ENCODE data around the gene CPED1.

CPED1 gene

GRCh38 chr7:121272676-121273075 lies 284.2 kb downstream of the CPED1 start:
- no peak overlapping the region for H3K4me3 ChIP-seq
- no peak for DNase-seq (ENCODE audit: low read depth, low spot score)
- H3K36me3 ChIP-seq (ENCODE audit: insufficient read depth, low read length) = no peaks in the 10 kb centered on the region
- no peak for TF ChIP-seq POLR2AphosphoS5 (IDR thresholded peaks at IDR 0.05; ENCODE audit: borderline replicate concordance, low read depth, low read length)
- no peak for TF ChIP-seq FOXP2 (optimal IDR thresholded peaks at IDR 0.05; ENCODE audit: control extremely low read depth, extremely low read length, insufficient read depth)
- no peak for TF ChIP-seq EZH2 (IDR thresholded peaks at IDR 0.05)
- H3K27ac ChIP-seq = no peak overlapping the region
- no peak overlapping the region for H3K9ac ChIP-seq (ENCODE audit: insufficient read length)
- H3K9me3 ChIP-seq (ENCODE audit: low read depth, low read length) = no peaks in the 10 kb centered on the region

DNA sequence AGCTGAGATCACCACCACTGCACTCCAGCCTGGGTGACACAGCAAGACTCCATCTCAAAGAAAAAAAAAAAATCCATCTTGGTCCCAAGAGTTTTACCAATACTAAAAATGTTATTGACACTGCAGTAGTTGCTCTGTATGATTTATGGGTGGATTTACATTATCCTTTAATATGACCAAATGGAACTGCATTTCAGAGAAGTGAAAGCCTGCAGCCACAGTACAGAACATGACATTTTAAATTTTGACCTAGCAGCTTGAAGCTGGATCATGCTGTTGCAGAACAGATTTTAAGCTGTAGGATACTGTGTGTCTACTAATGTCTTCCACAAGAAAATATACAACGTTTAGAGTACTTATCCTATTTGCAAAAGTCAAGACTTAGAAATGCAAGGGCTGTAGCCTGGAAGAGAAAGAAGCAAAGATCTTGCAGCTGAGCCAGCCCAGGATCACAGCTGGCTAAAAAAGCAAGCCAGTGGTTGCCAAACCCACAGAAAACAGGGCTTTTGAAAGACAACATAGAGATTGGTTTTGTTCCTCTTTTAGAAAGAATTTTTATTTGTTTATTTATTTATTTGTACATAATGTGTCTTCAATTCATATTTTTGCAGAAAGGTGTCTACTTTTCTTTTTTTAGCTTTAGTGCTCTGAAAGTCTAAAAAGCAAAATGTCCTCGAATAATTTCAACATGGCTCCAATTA lies 285.1 kb downstream of the CPED1 start:
- TF ChIP-seq EZH2 (IDR thresholded peaks at IDR 0.05) (no peak), FOXP2 (optimal IDR thresholded peaks at IDR 0.05; ENCODE audit: control extremely low read depth, extremely low read length, insufficient read depth) (no peak), POLR2AphosphoS5 (IDR thresholded peaks at IDR 0.05; ENCODE audit: borderline replicate concordance, low read depth, low read length) (no peak)
- no peaks in the 10 kb centered on the region for H3K36me3 ChIP-seq (ENCODE audit: insufficient read depth, low read length)
- DNase-seq (ENCODE audit: low read depth, low spot score) = no peak
- no peak overlapping the region for H3K4me3 ChIP-seq
- no peak overlapping the region for H3K9ac ChIP-seq (ENCODE audit: insufficient read length)
- H3K27ac ChIP-seq = no peak overlapping the region
- no peaks in the 10 kb centered on the region for H3K9me3 ChIP-seq (ENCODE audit: low read depth, low read length)

DNA sequence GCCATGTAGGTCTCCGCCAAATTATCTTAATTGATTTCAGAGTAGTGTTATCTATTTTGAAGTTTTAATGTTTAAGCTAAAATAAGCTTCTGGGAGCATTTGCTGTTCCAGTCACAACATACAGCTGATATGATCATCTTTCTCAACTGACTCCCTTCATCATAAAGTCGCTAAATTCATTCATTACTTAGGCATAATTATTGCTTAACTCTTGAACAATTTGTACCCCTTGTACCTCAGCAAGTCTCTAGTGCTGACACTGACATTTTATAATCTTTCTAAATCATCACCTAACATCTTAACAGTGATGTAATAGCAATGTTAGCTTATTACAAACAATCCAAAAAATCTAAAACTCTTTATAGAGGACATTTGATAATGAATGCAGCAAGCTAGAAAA lies 286.0 kb downstream of the CPED1 start:
- DNase-seq (ENCODE audit: low read depth, low spot score) = no peak
- no peak overlapping the region for H3K9ac ChIP-seq (ENCODE audit: insufficient read length)
- H3K9me3 ChIP-seq (ENCODE audit: low read depth, low read length) = no peaks in the 10 kb centered on the region
- H3K36me3 ChIP-seq (ENCODE audit: insufficient read depth, low read length) = no peaks in the 10 kb centered on the region
- no peak for TF ChIP-seq EZH2 (IDR thresholded peaks at IDR 0.05)
- no peak for TF ChIP-seq POLR2AphosphoS5 (IDR thresholded peaks at IDR 0.05; ENCODE audit: borderline replicate concordance, low read depth, low read length)
- no peak for TF ChIP-seq FOXP2 (optimal IDR thresholded peaks at IDR 0.05; ENCODE audit: control extremely low read depth, extremely low read length, insufficient read depth)
- no peak overlapping the region for H3K27ac ChIP-seq
- H3K4me3 ChIP-seq = no peak overlapping the region

DNA sequence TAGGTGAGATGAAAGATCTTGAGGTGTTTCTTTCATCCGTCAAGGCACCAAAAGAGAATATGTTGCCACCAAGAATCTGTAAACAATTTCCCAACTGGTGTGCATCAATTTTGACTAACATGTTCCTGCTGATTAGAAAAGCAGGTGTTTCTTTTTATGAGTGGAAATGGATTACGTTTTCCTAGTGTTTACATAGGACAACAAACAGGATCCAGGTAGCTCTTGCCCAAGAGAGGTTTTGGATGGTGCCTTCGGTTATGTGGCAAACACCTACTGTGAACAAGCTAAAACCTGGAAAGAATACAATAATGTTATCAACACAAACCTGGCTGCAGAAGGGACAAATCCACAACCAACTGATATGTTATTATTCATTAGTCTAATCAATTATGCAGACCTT lies 286.7 kb downstream of the CPED1 start:
- no peaks in the 10 kb centered on the region for H3K9me3 ChIP-seq (ENCODE audit: low read depth, low read length)
- no peak overlapping the region for H3K4me3 ChIP-seq
- no peaks in the 10 kb centered on the region for H3K36me3 ChIP-seq (ENCODE audit: insufficient read depth, low read length)
- DNase-seq (ENCODE audit: low read depth, low spot score) = no peak
- TF ChIP-seq FOXP2 (optimal IDR thresholded peaks at IDR 0.05; ENCODE audit: control extremely low read depth, extremely low read length, insufficient read depth) (no peak), POLR2AphosphoS5 (IDR thresholded peaks at IDR 0.05; ENCODE audit: borderline replicate concordance, low read depth, low read length) (no peak), EZH2 (IDR thresholded peaks at IDR 0.05) (no peak)
- H3K27ac ChIP-seq = no peak overlapping the region
- H3K9ac ChIP-seq (ENCODE audit: insufficient read length) = no peak overlapping the region

GRCh38 chr7:121276313-121276712 lies 287.8 kb downstream of the CPED1 start:
- DNase-seq (ENCODE audit: low read depth, low spot score) = no peak
- H3K9me3 ChIP-seq (ENCODE audit: low read depth, low read length) = no peaks in the 10 kb centered on the region
- no peak overlapping the region for H3K27ac ChIP-seq
- H3K4me3 ChIP-seq = no peak overlapping the region
- TF ChIP-seq POLR2AphosphoS5 (IDR thresholded peaks at IDR 0.05; ENCODE audit: borderline replicate concordance, low read depth, low read length) (no peak), EZH2 (IDR thresholded peaks at IDR 0.05) (no peak), FOXP2 (optimal IDR thresholded peaks at IDR 0.05; ENCODE audit: control extremely low read depth, extremely low read length, insufficient read depth) (no peak)
- no peak overlapping the region for H3K9ac ChIP-seq (ENCODE audit: insufficient read length)
- no peaks in the 10 kb centered on the region for H3K36me3 ChIP-seq (ENCODE audit: insufficient read depth, low read length)

DNA sequence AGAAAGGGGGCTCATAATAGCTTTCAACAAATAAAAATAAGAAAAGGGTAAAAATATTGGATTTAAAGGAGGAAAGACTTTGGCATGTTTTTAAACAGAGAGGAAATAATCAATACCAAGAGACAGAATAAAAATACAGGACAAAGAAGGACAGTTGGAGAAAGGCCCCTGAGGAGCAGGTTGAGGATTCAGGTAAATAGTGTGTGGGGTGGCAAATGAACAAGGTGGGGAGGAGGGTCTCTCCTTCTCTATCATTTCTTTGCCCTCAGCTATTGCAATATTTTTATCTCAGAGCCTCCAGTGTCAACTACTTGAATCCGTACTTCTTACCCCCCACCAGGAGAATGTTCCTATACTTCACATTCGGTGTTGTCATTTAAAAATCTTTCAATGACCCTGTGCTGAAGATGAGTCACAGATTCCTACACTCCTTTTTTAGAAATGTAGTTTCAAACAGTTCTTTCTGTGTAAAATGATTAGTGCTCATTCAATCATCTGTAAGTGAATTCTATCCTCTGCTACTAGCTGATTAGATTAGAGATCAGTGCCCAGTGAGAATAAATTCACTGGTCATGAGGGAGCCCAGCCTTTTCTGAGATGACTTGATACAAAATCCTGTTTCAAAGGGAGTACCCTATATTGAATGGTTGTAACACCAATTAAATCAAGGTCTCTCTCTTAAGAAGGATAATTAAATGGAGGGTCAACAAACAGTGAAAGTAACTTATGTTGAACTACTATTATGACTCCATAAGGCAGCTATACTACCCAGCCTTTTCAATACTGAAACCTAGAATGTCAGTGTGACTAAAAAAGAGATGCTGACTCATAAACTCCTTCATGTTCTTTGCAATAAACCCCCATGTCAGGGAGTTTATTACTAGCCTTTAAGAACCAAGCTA lies 289.9 kb downstream of the CPED1 start:
- Histone ChIP-seq H3K27ac (no peak overlapping the region), H3K4me3 (no peak overlapping the region), H3K9me3 (ENCODE audit: low read depth, low read length) (no peaks in the 10 kb centered on the region), H3K9ac (ENCODE audit: insufficient read length) (no peak overlapping the region), H3K36me3 (ENCODE audit: insufficient read depth, low read length) (no peaks in the 10 kb centered on the region)
- no peak for TF ChIP-seq FOXP2 (optimal IDR thresholded peaks at IDR 0.05; ENCODE audit: control extremely low read depth, extremely low read length, insufficient read depth)
- no peak for TF ChIP-seq POLR2AphosphoS5 (IDR thresholded peaks at IDR 0.05; ENCODE audit: borderline replicate concordance, low read depth, low read length)
- TF ChIP-seq EZH2 (IDR thresholded peaks at IDR 0.05) = no peak
- no peak for DNase-seq (ENCODE audit: low read depth, low spot score)

DNA sequence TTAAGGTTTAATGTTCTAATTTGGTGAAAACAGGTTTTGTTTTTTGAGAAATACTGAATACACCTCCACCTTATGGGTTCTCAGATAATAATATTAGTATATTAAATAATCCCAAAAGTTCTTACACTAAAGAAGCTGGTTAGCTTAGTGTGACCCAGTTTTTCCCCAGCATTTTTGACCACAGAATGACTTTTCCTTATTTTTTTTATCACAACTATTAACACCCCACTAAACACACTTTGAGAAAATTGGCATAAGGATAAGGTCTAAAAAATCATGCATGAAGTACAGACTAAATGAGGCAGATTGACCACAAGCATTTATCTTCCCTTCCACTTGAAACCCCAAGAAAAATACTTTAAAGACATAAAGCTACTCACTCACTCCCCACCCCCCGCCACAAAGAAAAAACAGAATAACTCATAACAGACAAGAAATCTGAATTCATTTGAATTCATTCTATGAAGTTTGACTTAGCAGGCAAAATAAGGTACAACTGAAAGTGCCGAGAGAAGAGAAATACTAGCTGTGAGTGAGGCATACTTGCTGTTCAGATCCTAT lies 290.6 kb downstream of the CPED1 start:
- no peak for TF ChIP-seq POLR2AphosphoS5 (IDR thresholded peaks at IDR 0.05; ENCODE audit: borderline replicate concordance, low read depth, low read length)
- no peak for TF ChIP-seq FOXP2 (optimal IDR thresholded peaks at IDR 0.05; ENCODE audit: control extremely low read depth, extremely low read length, insufficient read depth)
- TF ChIP-seq EZH2 (IDR thresholded peaks at IDR 0.05) = no peak
- H3K4me3 ChIP-seq = no peak overlapping the region
- no peaks in the 10 kb centered on the region for H3K9me3 ChIP-seq (ENCODE audit: low read depth, low read length)
- H3K36me3 ChIP-seq (ENCODE audit: insufficient read depth, low read length) = no peaks in the 10 kb centered on the region
- no peak overlapping the region for H3K9ac ChIP-seq (ENCODE audit: insufficient read length)
- no peak for DNase-seq (ENCODE audit: low read depth, low spot score)
- no peak overlapping the region for H3K27ac ChIP-seq

GRCh38 chr7:121279822-121280221 lies 291.3 kb downstream of the CPED1 start:
- Histone ChIP-seq H3K4me3 (no peak overlapping the region), H3K9me3 (ENCODE audit: low read depth, low read length) (no peaks in the 10 kb centered on the region), H3K9ac (ENCODE audit: insufficient read length) (no peak overlapping the region), H3K36me3 (ENCODE audit: insufficient read depth, low read length) (no peaks in the 10 kb centered on the region), H3K27ac (no peak overlapping the region)
- TF ChIP-seq FOXP2 (optimal IDR thresholded peaks at IDR 0.05; ENCODE audit: control extremely low read depth, extremely low read length, insufficient read depth) (no peak), POLR2AphosphoS5 (IDR thresholded peaks at IDR 0.05; ENCODE audit: borderline replicate concordance, low read depth, low read length) (no peak)
- no peak for DNase-seq (ENCODE audit: low read depth, low spot score)
